Measurements from ENCODE around the gene PEX11B. TPM values are rescaled to one million over a fixed set of nuclear protein-coding genes. Genes with fewer than 3 reads are reported as not detected.

PEX11B gene
- total RNA-seq, 4 donors from 2014 or later: 8.8 to 38.9 (median 27.0) TPM

DNA sequence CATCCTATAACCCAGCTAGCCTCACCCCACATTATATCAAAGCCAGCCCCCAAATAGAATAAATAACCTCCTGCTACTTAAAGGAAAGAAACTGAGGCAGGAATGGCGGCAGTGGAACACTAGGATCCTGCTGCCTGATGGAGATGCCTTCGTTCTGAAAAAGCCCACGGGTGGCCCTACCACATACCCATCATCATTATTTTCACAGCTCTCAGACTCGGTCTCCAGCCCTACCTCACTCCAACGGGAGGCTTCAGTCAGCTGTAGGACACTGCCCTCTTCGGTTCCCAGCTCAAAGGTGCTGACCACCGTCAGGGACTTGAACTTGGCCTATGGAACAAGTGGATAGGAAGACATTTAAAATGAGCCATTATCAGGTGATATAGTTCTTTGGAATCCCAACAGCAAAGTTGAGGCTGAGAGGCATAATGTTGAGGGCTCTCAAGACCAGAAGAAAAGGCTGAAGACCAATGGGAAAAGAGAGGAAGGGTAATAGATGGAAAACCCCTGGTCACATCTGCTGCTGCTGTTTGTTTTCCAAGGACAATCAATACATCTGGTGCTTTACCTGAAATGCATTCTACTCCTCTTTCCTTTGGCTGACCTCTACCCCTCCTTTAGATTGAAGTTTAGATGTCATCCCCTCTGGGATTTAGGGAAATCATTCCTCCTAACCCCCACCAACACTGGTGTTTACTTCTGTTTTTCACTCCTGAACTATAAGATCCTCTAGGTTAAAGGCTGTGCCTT, 25.0 kb downstream of the PEX11B start:
- in situ Hi-C loops (cut with MboI; ENCODE audit: low pct_ligation_motif_present in 1 of 4, low pct_unique_long_range_greater_than_20kb in 1 of 4, low sequenced_read_pairs in 3 of 4) (loop anchor here in 1 of 4 donors (25.0 kb wide), 1 partner anchor 119 kb away; the partner anchor contains the start of gene HJV), intact Hi-C loops (cut with DNase I; ENCODE audit: low total_unique reads) (no loop called here)
- Histone ChIP-seq H3K27ac (peak overlapping the region in 3 of 4 donors; percentile 81 to 83 (median 81)), H3K27me3 (no peaks in the 10 kb centered on the region), H3K4me1 (peaks cover 14 to 24% (median 19%) of the 10 kb centered on the region in 4 donors), H3K36me3 (no peaks in the 10 kb centered on the region), H3K9me3 (no peaks in the 10 kb centered on the region), H3K4me3 (no peak overlapping the region)
- TF ChIP-seq EP300 (IDR thresholded peaks at IDR 0.05; ENCODE audit: low read depth) (no peak), POLR2A (IDR thresholded peaks at IDR 0.05) (no peak), POLR2AphosphoS5 (IDR thresholded peaks at IDR 0.05) (no peak)
- TF ChIP-seq, protein P1, sequence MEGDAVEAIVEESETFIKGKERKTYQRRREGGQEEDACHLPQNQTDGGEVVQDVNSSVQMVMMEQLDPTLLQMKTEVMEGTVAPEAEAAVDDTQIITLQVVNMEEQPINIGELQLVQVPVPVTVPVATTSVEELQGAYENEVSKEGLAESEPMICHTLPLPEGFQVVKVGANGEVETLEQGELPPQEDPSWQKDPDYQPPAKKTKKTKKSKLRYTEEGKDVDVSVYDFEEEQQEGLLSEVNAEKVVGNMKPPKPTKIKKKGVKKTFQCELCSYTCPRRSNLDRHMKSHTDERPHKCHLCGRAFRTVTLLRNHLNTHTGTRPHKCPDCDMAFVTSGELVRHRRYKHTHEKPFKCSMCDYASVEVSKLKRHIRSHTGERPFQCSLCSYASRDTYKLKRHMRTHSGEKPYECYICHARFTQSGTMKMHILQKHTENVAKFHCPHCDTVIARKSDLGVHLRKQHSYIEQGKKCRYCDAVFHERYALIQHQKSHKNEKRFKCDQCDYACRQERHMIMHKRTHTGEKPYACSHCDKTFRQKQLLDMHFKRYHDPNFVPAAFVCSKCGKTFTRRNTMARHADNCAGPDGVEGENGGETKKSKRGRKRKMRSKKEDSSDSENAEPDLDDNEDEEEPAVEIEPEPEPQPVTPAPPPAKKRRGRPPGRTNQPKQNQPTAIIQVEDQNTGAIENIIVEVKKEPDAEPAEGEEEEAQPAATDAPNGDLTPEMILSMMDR (IDR thresholded peaks at IDR 0.05): no peak
- WGBS, 2 donors (ENCODE audit: low coverage in 1 of 2): 92% methylated on average over 7 of the region's 7 CpGs; no CpG with 5 or more reads in 1 of the 2 donors
- DNase-seq: no peak

GRCh38 chr1:145892486-145893087, 25.9 kb downstream of the PEX11B start:
- Histone ChIP-seq H3K27me3 (no peaks in the 10 kb centered on the region), H3K27ac (peak overlapping the region; percentile 81 to 83 (median 81)), H3K4me1 (peaks cover 14 to 24% (median 19%) of the 10 kb centered on the region in 4 donors), H3K4me3 (peak overlapping the region in 1 of 4 donors; percentile 4), H3K36me3 (no peaks in the 10 kb centered on the region), H3K9me3 (no peaks in the 10 kb centered on the region)
- in situ Hi-C loops (cut with MboI; ENCODE audit: low pct_ligation_motif_present in 1 of 4, low pct_unique_long_range_greater_than_20kb in 1 of 4, low sequenced_read_pairs in 3 of 4) (loop anchor here in 1 of 4 donors (25.0 kb wide), 1 partner anchor 120 kb away; the partner anchor contains the start of gene HJV), intact Hi-C loops (cut with DNase I; ENCODE audit: low total_unique reads) (no loop called here)
- TF ChIP-seq EP300 (IDR thresholded peaks at IDR 0.05; ENCODE audit: low read depth): no peak
- TF ChIP-seq, protein P1 (IDR thresholded peaks at IDR 0.05): no peak
- no peak for TF ChIP-seq POLR2AphosphoS5 (IDR thresholded peaks at IDR 0.05)
- WGBS, 2 donors (ENCODE audit: low coverage in 1 of 2): 63 to 100% methylated on average over 1 to 3 of the region's 3 CpGs
- no peak for DNase-seq

GRCh38 chr1:145891587-145892485, 26.7 kb downstream of the PEX11B start:
- H3K27me3 ChIP-seq: no peaks in the 10 kb centered on the region
- DNase-seq: peak; percentile 94
- 8% methylated on average over 6 of the region's 6 CpGs; no CpG with 5 or more reads in 1 of the 2 donors for WGBS, 2 donors (ENCODE audit: low coverage in 1 of 2)
- peak overlapping the region; percentile 81 to 83 (median 81) for H3K27ac ChIP-seq
- H3K4me3 ChIP-seq: peak overlapping the region in 1 of 4 donors; percentile 4
- peaks cover 14 to 24% (median 19%) of the 10 kb centered on the region in 4 donors for H3K4me1 ChIP-seq
- TF ChIP-seq, protein P1 (IDR thresholded peaks at IDR 0.05): peak; percentile 91 to 98 (median 93)
- TF ChIP-seq POLR2A (IDR thresholded peaks at IDR 0.05) (peak; percentile 27), EP300 (IDR thresholded peaks at IDR 0.05; ENCODE audit: low read depth) (no peak), POLR2AphosphoS5 (IDR thresholded peaks at IDR 0.05) (peak in 1 of 3 donors; percentile 74)
- intact Hi-C loops (cut with DNase I; ENCODE audit: low total_unique reads) (no loop called here), in situ Hi-C loops (cut with MboI; ENCODE audit: low pct_ligation_motif_present in 1 of 4, low pct_unique_long_range_greater_than_20kb in 1 of 4, low sequenced_read_pairs in 3 of 4) (loop anchor here in 1 of 4 donors (25.0 kb wide), 1 partner anchor 120 kb away; the partner anchor contains the start of gene HJV)
- H3K9me3 ChIP-seq: no peaks in the 10 kb centered on the region
- H3K36me3 ChIP-seq: no peaks in the 10 kb centered on the region

Measured in transverse colon (tissue), 4 donors.